ENCODE results near the gene FHAD1.

GRCh38 chr1:15350151-15350550 lies 103.1 kb downstream of the FHAD1 start:
- TF ChIP-seq CTCF (IDR thresholded peaks at IDR 0.05; ENCODE audit: low read depth, low read length, missing input control) (no peak), SP1 (IDR thresholded peaks at IDR 0.05) (no peak), YY1 (IDR thresholded peaks at IDR 0.05) (no peak), EGR1 (IDR thresholded peaks at IDR 0.05; ENCODE audit: low read depth in 2 of 2) (no peak), GABPA (IDR thresholded peaks at IDR 0.05 in 1 of 2, conservative IDR thresholded peaks at IDR 0.05 in 1 of 2) (no peak), TAF1 (conservative IDR thresholded peaks at IDR 0.05) (no peak), JUND (IDR thresholded peaks at IDR 0.05) (no peak), RXRA (IDR thresholded peaks at IDR 0.05) (no peak), MAX (IDR thresholded peaks at IDR 0.05) (no peak), RAD21 (IDR thresholded peaks at IDR 0.05) (no peak), HNF4G (IDR thresholded peaks at IDR 0.05) (no peak), REST (IDR thresholded peaks at IDR 0.05) (no peak)
- TF ChIP-seq, protein P1, sequence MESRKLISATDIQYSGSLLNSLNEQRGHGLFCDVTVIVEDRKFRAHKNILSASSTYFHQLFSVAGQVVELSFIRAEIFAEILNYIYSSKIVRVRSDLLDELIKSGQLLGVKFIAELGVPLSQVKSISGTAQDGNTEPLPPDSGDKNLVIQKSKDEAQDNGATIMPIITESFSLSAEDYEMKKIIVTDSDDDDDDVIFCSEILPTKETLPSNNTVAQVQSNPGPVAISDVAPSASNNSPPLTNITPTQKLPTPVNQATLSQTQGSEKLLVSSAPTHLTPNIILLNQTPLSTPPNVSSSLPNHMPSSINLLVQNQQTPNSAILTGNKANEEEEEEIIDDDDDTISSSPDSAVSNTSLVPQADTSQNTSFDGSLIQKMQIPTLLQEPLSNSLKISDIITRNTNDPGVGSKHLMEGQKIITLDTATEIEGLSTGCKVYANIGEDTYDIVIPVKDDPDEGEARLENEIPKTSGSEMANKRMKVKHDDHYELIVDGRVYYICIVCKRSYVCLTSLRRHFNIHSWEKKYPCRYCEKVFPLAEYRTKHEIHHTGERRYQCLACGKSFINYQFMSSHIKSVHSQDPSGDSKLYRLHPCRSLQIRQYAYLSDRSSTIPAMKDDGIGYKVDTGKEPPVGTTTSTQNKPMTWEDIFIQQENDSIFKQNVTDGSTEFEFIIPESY (IDR thresholded peaks at IDR 0.05), result no peak

All from liver (tissue), 3 donors.